GM19463 (cell line): Measurements from ENCODE around the gene TEAD1.

Experiments
- ATAC-seq: cut with Tn5 transposase; IDR thresholded peaks from one replicate; pipeline ENCODE4 v1.9.1; 2021; ENCODE audit warnings: mild to moderate bottlenecking, moderate library complexity; ENCODE audit not compliant: unreplicated experiment

TEAD1 gene

DNA sequence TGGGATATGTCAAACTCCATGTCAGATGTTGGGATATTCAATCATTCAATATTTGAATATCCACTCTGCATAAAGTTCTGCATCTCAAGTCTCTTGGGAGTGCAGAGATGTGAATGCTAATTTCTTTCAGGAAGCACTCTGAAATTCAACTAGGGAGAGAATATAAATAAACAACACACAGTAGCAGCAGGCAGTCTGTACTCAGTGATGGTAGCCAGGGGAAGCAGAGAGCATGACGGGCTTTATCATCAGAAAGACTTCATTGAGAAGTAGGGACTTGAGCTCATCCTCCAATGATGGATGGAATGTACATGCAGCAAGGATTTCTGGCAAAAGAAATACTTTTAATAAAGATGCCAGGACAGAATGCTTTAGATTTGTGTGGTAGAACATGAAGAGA lies 9.8 kb upstream of the TEAD1 start:
- no peak for ATAC-seq

- ATAC-seq = no peak
These were observed 7.3 kb upstream of the TEAD1 start for GRCh38 chr11:12666915-12667314.

DNA sequence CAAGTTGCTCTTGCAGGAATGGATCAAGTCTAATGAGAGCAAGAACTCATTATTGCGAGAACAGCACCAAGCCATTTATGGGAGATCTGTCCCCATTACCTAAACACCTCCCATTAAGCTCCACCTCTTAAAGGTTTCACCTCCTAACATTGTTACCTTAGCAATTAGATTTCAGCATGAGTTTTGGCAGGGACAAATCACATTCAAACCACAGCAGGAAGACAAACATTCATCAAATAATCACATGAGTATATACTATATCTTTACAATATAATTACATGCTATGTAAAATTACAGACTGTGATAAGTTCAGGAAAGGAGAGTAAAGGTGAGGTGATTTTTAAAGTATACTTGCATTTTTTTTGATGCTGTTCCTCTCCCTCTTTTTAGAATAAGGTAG lies 6.6 kb upstream of the TEAD1 start:
- no peak for ATAC-seq

- no peak for ATAC-seq
These were observed 6.1 kb upstream of the TEAD1 start for GRCh38 chr11:12668166-12668565.

DNA sequence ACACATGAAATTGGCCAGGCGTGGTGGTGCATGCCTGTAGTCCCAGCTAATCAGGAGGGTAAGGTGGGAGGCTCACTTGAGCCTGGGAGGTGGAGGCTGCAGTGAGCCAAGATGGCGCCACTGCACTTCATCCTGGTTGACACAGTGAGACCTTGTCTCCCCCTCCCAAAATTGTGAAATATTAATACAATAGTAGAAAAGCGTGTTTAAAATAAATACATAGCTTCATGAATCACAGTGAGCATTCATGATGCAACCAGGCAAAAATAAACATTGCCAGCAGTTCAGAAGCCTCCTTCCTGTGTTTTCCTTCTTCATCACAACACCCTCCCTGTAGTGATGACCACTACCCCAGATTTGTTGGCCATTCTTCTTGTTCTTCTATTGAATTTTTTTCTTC lies 4.3 kb upstream of the TEAD1 start:
- no peak for ATAC-seq

DNA sequence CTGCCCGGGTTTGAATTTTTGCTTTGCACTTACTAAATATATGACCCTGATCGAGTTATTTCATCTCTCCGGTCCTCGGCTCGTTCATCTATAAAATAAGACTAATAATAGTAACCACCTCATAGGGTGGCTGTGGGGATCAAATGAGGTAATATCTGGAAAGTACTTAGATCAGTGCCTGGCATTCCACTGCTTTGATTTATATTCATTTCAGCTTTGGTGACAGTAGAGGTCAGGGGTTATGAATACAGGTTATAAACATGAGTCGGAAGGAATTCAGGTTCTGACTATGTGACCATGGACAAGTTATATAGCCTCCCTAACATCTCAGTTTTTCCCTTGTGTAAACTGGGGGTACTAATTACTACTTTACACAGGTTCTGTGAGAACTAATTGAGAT lies 2.9 kb upstream of the TEAD1 start:
- ATAC-seq = no peak

- ATAC-seq = peak; percentile 20
These were observed 659 bp upstream of the TEAD1 start for GRCh38 chr11:12673601-12673923.

DNA sequence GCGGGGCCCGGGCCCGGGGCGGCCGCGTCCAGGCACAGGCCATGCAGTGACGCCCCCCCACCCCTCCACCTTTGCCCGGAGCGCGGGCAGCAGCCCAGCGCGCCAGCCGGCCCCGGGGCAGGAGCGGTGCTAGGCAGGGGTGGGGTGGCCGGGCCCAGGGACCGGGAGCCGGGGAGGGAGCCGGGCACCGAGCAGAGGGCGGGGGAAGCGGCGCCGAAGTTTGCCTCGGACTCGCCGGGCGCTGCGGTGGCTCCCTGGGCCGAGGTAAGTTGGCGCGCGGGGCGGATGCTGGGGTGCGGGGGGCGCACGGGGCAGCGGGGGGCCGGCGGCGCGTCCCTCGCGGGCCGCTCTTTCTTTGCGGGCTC lies 332 bp downstream of the TEAD1 start:
- ATAC-seq = peak; percentile 32

GRCh38 chr11:12674936-12675696 lies 895 bp downstream of the TEAD1 start:
- ATAC-seq = peak; percentile 3

DNA sequence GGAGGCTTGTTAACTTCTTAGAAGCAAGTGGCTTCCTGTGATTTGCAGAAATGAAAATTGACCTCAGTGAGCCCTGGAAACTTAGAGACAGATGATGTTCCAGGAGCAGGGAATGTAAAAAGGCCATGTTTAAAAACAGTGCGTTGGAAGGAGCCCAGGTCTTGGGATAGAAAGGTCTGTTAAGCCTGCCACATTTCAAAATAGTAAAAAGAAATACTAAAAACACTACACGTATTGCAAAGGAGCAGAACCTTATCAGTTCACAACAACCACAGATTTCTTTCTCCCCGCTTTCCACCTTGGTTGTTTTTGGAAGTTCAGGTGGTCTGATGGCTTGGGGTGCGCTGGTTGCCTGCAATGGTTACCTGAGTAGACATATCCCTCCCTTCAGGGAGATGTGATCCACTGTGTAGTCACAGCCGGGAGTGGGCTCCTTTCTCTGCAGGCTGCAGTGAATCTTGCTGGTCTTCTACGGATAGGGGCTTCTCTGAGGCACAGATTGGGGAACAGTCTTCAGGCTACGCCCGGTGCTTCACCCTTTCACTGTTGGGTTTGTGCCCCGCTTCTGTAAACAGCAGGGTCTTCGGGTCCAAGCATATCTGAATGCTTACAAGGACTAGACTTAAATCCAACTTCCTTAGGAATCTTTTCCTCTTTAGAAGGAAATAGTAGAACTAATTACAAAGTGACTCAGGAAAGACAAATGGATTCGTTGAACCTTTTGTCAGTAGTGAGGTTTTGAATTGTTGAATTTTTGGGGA lies 1.9 kb downstream of the TEAD1 start:
- no peak for ATAC-seq

DNA sequence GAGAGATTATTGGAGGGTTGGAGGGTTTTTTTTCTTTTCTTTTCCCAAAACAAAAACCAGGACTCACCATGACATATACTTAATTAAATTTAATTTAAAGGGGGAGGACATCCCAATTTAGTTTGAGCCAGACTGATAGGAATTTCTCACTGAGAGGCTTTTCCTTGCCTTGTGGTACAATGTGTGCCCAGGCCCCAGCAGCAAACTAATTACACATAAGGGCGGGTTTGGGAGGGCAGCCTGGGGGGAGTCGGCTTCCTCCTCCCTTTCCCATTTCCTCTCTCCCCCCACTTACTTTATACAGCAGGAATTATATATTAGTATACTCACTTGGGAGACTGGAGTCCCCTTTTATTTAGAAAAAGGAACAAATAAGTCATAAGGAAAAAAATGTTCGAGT lies 2.9 kb downstream of the TEAD1 start:
- no peak for ATAC-seq

DNA sequence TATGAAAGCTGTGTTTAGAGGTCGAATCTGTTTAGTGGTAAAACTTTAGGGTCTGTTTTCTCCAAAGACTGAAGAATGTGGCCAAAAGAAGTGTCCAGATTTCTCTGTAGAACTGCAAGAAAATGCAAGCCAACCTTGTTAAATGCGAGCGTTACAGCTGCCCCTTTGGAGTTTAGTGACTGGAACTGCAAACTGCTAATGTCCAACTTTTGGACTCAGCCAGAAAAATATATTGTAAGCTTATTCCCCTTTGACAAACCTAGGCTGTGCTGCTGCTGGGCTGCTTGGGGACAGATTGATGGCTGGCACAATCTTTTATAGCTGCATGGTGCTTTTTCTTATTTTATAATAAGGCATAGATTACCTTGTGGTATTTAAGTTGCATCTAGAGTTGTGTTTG lies 3.9 kb downstream of the TEAD1 start:
- no peak for ATAC-seq

GRCh38 chr11:12678991-12679390 lies 4.8 kb downstream of the TEAD1 start:
- no peak for ATAC-seq

DNA sequence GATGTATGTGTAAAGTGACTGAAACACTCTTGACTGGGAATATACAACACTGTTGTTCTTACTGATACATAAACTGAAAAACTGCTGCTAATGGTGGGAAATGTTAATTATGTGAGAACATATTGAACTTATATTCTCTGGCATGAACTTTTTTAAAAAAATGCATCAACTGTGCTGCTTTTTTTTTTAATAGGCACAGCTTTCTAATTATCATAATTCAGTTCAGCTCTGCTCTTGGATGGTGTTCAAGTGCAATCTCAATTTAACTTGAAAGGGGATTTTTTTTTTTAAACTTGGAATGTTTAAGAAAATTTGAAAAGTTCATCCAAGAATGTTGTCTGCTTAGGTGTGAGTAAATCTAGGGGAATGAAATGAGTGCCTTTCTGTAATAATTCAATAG lies 5.2 kb downstream of the TEAD1 start:
- ATAC-seq = no peak

- no peak for ATAC-seq
These were observed 6.2 kb downstream of the TEAD1 start for GRCh38 chr11:12680246-12680939.

DNA sequence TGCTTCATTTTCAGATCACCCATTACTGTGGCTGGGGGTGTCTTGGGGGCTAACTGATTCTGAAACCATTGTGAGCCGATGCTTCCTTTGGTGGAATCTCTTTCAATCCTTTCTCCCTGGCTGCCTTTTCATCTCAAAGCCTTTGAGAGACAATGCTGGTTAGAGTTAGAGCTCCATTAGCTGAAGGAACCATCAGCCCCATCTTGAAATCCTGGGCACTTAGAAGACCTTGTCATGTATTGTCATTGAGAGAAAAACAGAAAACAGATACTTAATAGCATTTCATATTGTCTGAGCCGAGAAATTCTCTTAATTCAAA lies 6.7 kb downstream of the TEAD1 start:
- no peak for ATAC-seq

- ATAC-seq = no peak
These were observed 7.2 kb downstream of the TEAD1 start for GRCh38 chr11:12681466-12681865.

DNA sequence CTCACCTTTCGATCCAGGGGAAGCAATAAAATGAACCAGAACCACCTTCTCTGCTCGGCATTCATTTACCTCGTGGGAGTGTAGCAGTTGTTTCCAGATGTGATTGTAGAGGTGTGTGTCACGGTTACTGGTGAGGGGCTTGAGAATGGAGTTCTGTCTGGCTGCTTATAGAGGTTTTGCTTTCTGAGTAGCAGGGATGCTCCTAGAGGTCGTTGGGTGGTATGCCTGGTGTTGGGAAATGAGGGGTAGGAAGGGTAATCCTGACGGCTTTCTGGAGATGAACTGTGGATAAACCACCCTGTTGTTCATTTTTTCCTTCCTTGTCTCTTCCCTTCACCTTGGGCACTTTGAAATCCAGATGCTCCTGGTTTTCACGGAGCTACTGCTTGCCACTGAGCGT lies 8.1 kb downstream of the TEAD1 start:
- ATAC-seq = no peak

GRCh38 chr11:12682737-12683500 lies 8.7 kb downstream of the TEAD1 start:
- no peak for ATAC-seq

- ATAC-seq = no peak
These were observed 9.7 kb downstream of the TEAD1 start for GRCh38 chr11:12683874-12684273.

DNA sequence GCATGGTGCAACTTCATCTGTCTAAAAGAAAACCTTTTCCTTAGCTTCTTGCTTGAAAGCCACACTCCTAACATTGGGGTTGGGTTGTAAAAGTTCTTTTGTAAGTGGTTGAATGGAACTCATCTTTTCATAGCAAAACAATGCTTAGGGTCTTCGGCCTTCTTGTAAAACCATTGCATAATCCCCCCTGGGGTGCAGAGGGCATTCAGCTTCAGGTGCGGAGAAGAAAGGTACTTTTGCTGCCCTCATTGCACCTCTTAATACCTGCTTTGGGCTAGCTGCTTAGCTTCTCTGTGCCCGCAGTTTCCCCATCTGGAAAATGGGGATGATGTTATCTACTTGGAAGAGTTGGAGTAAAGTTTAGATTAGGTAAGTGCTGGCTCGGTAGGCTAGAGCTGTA lies 10.1 kb downstream of the TEAD1 start:
- ATAC-seq = no peak

DNA sequence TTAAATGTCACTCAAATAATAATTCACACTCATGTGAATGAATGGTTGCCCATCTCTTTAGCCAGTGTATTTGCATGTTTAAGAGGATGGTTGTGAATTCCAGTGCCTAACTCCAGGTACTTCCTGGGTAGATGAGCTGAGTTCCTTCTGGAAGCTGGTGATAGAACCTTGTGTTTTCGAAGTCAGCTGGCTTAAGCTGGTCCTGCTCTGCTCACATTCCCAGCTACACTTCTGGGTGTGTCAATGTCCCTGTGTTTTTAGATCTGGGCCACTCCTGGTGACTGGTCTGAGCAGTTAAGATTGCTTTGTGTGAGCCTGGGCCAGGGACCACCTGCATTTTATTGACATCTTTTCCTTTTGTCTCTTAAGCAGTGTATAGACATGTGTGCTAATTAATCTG lies 10.6 kb downstream of the TEAD1 start:
- ATAC-seq = no peak
